Activated CD8-positive, alpha-beta memory T cell treated with anti-CD3 and anti-CD28 coated beads for 48 hours (primary cell): ENCODE data around the gene SCN3A.

Source experiments
- DNase-seq, 3 experiments: peaks; one replicate each; pipeline ENCODE4 v3.0.0-alpha.2; 2020; ENCODE audit warnings: low read depth in 2 of 3, low spot score in 2 of 3

SCN3A gene

GRCh38 chr2:165057931-165058330, 145.9 kb downstream of the SCN3A start:
- DNase-seq, result no peak

DNA sequence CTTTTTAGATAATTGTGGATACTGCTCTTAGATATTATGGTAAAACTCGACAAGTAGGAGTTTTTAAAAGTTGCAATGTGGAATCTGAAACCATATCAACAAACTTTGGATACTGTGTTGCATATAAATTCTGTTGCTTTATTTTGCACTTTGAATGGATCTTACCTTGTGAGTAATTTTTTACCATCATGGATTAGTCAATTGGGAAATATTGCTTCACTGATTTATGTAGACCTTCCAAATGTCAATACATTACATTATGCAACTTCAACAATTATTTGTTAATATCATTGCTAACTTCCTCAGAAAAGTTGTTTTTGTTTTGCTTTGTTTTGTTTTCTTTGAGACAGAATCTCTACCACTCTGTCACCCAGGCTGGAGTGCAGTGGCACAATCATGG, 146.5 kb downstream of the SCN3A start:
- no peak for DNase-seq

GRCh38 chr2:165056564-165056963, 147.3 kb downstream of the SCN3A start:
- no peak for DNase-seq

- DNase-seq, result no peak
Observed at GRCh38 chr2:165055082-165055851, 148.6 kb downstream of the SCN3A start.

- no peak for DNase-seq
Observed at GRCh38 chr2:165054652-165055051, 149.2 kb downstream of the SCN3A start.

- no peak for DNase-seq
Observed at GRCh38 chr2:165044505-165045303, 159.1 kb downstream of the SCN3A start.
